GM12878 (cell line): ENCODE results near the gene CFAP157. TPM values are rescaled to one million over a fixed set of nuclear protein-coding genes. Genes with fewer than 3 reads are reported as not detected.
A peak's percentile ranks its signal among the peaks of the same experiment; 100 is the strongest.

Experiments used
- ATAC-seq: fragments of 200-7000 bp; cut with Tn5 transposase; 3 replicates; pipeline ENCODE4 v1.9.1; 2020; ENCODE audit warnings: mild to moderate bottlenecking, moderate library complexity
- BruUV-seq: library from RNA; stranded (reverse); fragments of 400-500 nt; replicated peaks from 2 replicates; lab custom pipeline; 2021; lab: Mats Ljungman, UMichigan
- CTCF ChIA-PET: fragments of 300-600 bp; sonication (Branson Sonifier 250); formaldehyde crosslinking; extraction: SDS; loops from one replicate; lab custom pipeline; 2021; ENCODE audit warnings: inconsistent platforms; lab: Yijun Ruan, JAX
- POLR2A ChIA-PET: fragments of 350-600 bp; formaldehyde crosslinking; extraction: SDS; loops from one replicate; lab custom pipeline; 2021; ENCODE audit warnings: inconsistent platforms; lab: Charles Lee
- RAD21 ChIA-PET: fragments of 300-600 bp; sonication (Branson Sonifier 250); formaldehyde crosslinking; loops from one replicate; lab custom pipeline; 2023; ENCODE audit warnings: antibody characterized with exemption; ENCODE audit not compliant: unreplicated experiment; lab: Charles Lee
- SMC1A ChIA-PET: fragments of 300-600 bp; sonication (Branson Sonifier 250); formaldehyde crosslinking; loops from one replicate; lab custom pipeline; 2023; ENCODE audit not compliant: unreplicated experiment, uncharacterized antibody; lab: Charles Lee
- DNase-seq: peaks from one replicate; pipeline ENCODE4 v3.0.0-alpha.2; 2011; ENCODE audit warnings: low read depth, low spot score
- FAIRE-seq: peaks from 3 replicates; lab custom pipeline; 2011; peaks lifted over from hg19 to GRCh38; lab: Jason Lieb, UNC
- H2AFZ ChIP-seq: 2 replicates; pipeline ENCODE4 v1.6.0; 2011; ENCODE audit warnings: low read depth, low read length, control low read depth; ENCODE audit not compliant: control insufficient read depth
- H3K27ac ChIP-seq: 2 replicates; pipeline ENCODE4 v1.5.1; 2011; ENCODE audit warnings: control low read depth; ENCODE audit not compliant: control insufficient read depth, insufficient read depth
- H3K27me3 ChIP-seq, 2 experiments: replicated peaks in 1 of 2; 2 replicates each; pipeline versions ENCODE4 v1.6.0 to v1.6.1; 2011; ENCODE audit warnings: low read length in 1 of 2; ENCODE audit not compliant: control insufficient read depth in 2 of 2, insufficient read depth in 2 of 2
- H3K36me3 ChIP-seq, 2 experiments: 2 replicates each; pipeline ENCODE4 v1.5.1; 2011; ENCODE audit warnings: low read length in 1 of 2; ENCODE audit not compliant: control insufficient read depth in 2 of 2, insufficient read depth in 2 of 2
- H3K4me1 ChIP-seq: 2 replicates; pipeline ENCODE4 v1.6.1; 2011; ENCODE audit warnings: mild to moderate bottlenecking, low read length, moderate library complexity, mixed read lengths; ENCODE audit not compliant: control insufficient read depth, insufficient read depth
- H3K4me2 ChIP-seq: 2 replicates; pipeline ENCODE4 v1.6.0; 2011; ENCODE audit warnings: control low read depth; ENCODE audit not compliant: control insufficient read depth, insufficient read depth
- H3K4me3 ChIP-seq: fragments of 200-600 bp; sonication (generic); 2 replicates; pipeline ENCODE4 v1.5.1; 2016
- H3K79me2 ChIP-seq: 2 replicates; pipeline ENCODE4 v1.6.0; 2011; ENCODE audit warnings: low read length; ENCODE audit not compliant: control insufficient read depth, insufficient read depth
- H3K9ac ChIP-seq: 2 replicates; pipeline ENCODE4 v1.8.0; 2011; ENCODE audit warnings: low read length, control low read depth, mixed read lengths; ENCODE audit not compliant: control insufficient read depth, insufficient read depth
- H3K9me3 ChIP-seq: replicated peaks from 3 replicates; pipeline ENCODE4 v1.5.1; 2011; ENCODE audit warnings: mild to moderate bottlenecking, low read length; ENCODE audit not compliant: control insufficient read depth, insufficient read depth
- H4K20me1 ChIP-seq: 2 replicates; pipeline ENCODE4 v1.6.0; 2011; ENCODE audit not compliant: control insufficient read depth, insufficient read depth
- CREB1 ChIP-seq: IDR thresholded peaks from 2 replicates; pipeline ENCODE4 v1.6.1; 2012; ENCODE audit warnings: low read depth, mild to moderate bottlenecking, inconsistent platforms
- EP300 ChIP-seq, 2 experiments: fragments of 150-350 bp in 1 of 2; IDR thresholded peaks; 2 replicates each; pipeline ENCODE4 v1.6.1; 2011 to 2012; ENCODE audit warnings: low read depth in 2 of 2, low read length in 2 of 2, borderline replicate concordance in 1 of 2, improper control_type of control experiment in 1 of 2, inconsistent platforms in 1 of 2; ENCODE audit not compliant: control insufficient read depth in 1 of 2
- ESRRA ChIP-seq: IDR thresholded peaks from 2 replicates; pipeline ENCODE4 v1.6.1; 2012; ENCODE audit warnings: mild to moderate bottlenecking, low read length, improper control_type of control experiment
- NFXL1 ChIP-seq: fragments of 450-650 bp; IDR thresholded peaks from 2 replicates; pipeline ENCODE4 v1.6.1; 2017; ENCODE audit warnings: antibody characterized with exemption, mild to moderate bottlenecking, borderline replicate concordance
- SPI1 ChIP-seq: IDR thresholded peaks from 2 replicates; pipeline ENCODE4 v1.6.1; 2011; ENCODE audit warnings: low read depth, mild to moderate bottlenecking, low read length, moderate library complexity, borderline replicate concordance; ENCODE audit not compliant: insufficient read depth
- WGBS: methylation state at CpG from one replicate; pipeline ENCODE4 v1.1.6; 2016; ENCODE audit warnings: low lambda C conversion rate; ENCODE audit not compliant: insufficient replicate concordance, insufficient coverage; ENCODE audit errors: missing lambda C conversion rate; 5-methylcytosine and 5-hydroxymethylcytosine counted together
- in situ Hi-C: fragments of 300-500 bp; cut with MboI; formaldehyde crosslinking; loops from 9 replicates; pipeline ENCODE4 v1.14.3; 2018; ENCODE audit warnings: mixed read lengths
- intact Hi-C: fragments of 100-400 bp; cut with micrococcal nuclease; formaldehyde crosslinking; loops from one replicate; pipeline ENCODE4 v1.14.2; 2022; ENCODE audit not compliant: unreplicated experiment
- polyA plus RNA-seq, 11 experiments: library from polyadenylated mRNA; depleted of rRNA in 4 of 11; unstranded in 6 of 11; stranded (reverse) in 5 of 11; fragments of >200 nt; fragmentation: Nextera tagmentation in 4 of 11; fragmentation: Illumina TruSeq in 1 of 11; extraction: Ambion mirVana in 4 of 11; extraction: Trizol in 1 of 11; gene quantifications; 1 replicate in 1 of 11; 2 replicates in 10 of 11; pipeline versions ENCODE4 v1.2.1 to v1.2.3, GENCODE V29; 2011 to 2016; ENCODE audit warnings: inconsistent platforms in 2 of 11, missing spikeins in 2 of 11, low read depth in 1 of 11
- total RNA-seq, 4 experiments: library from RNA; depleted of rRNA in 3 of 4; stranded (reverse); fragments of >200 nt in 3 of 4; fragmentation: Illumina TruSeq in 1 of 4; extraction: Trizol in 1 of 4; gene quantifications; 2 replicates each; pipeline versions ENCODE4 v1.2.1 to v1.2.3, GENCODE V29; 2013 to 2021
- TF ChIP-seq, protein P1 (sequence below): fragments of 450-650 bp; IDR thresholded peaks from 2 replicates; pipeline ENCODE4 v1.6.1; 2017; ENCODE audit warnings: mild to moderate bottlenecking, moderate library complexity
- TF ChIP-seq, protein P2 (sequence below): IDR thresholded peaks from 2 replicates; pipeline ENCODE4 v1.6.1; 2012; ENCODE audit warnings: improper control_type of control experiment, low read depth, low read length; ENCODE audit not compliant: insufficient replicate concordance

The CFAP157 gene
- total and polyA plus RNA-seq, 10 of the 15 experiments (the other 5 are each of a cell fraction or from before 2014, with no cell fraction given), result 0.08 to 0.72 TPM; not detected in 8

DNA sequence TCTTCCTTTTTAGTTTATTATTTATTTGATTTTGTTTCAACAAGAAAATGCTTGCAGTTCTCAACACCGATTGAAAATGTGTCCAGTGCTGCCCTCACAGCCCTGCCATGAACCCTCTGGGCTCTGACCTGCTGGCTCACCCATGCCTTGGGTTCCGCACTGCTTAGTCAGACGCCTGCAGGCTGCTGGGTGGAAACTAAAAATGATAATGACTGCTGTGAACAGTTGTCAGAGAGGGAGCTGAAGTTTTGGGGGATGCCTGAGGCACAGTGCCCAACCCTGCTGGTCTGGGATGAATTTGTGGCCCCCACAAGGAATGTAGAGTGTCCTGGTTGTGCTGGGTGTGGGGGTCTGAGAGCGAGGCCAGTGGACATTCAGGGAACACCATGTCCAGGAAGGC is 22.2 kb upstream of the CFAP157 start (continued):
- no peak for TF ChIP-seq EP300 (IDR thresholded peaks at IDR 0.05; ENCODE audit: borderline replicate concordance in 1 of 2, control insufficient read depth in 1 of 2, low read depth in 2 of 2, low read length in 2 of 2)
- TF ChIP-seq ESRRA, result no peak
- TF ChIP-seq, protein P1, sequence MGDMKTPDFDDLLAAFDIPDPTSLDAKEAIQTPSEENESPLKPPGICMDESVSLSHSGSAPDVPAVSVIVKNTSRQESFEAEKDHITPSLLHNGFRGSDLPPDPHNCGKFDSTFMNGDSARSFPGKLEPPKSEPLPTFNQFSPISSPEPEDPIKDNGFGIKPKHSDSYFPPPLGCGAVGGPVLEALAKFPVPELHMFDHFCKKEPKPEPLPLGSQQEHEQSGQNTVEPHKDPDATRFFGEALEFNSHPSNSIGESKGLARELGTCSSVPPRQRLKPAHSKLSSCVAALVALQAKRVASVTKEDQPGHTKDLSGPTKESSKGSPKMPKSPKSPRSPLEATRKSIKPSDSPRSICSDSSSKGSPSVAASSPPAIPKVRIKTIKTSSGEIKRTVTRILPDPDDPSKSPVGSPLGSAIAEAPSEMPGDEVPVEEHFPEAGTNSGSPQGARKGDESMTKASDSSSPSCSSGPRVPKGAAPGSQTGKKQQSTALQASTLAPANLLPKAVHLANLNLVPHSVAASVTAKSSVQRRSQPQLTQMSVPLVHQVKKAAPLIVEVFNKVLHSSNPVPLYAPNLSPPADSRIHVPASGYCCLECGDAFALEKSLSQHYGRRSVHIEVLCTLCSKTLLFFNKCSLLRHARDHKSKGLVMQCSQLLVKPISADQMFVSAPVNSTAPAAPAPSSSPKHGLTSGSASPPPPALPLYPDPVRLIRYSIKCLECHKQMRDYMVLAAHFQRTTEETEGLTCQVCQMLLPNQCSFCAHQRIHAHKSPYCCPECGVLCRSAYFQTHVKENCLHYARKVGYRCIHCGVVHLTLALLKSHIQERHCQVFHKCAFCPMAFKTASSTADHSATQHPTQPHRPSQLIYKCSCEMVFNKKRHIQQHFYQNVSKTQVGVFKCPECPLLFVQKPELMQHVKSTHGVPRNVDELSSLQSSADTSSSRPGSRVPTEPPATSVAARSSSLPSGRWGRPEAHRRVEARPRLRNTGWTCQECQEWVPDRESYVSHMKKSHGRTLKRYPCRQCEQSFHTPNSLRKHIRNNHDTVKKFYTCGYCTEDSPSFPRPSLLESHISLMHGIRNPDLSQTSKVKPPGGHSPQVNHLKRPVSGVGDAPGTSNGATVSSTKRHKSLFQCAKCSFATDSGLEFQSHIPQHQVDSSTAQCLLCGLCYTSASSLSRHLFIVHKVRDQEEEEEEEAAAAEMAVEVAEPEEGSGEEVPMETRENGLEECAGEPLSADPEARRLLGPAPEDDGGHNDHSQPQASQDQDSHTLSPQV, result no peak
- no peak for TF ChIP-seq NFXL1
- TF ChIP-seq CREB1, result no peak

DNA sequence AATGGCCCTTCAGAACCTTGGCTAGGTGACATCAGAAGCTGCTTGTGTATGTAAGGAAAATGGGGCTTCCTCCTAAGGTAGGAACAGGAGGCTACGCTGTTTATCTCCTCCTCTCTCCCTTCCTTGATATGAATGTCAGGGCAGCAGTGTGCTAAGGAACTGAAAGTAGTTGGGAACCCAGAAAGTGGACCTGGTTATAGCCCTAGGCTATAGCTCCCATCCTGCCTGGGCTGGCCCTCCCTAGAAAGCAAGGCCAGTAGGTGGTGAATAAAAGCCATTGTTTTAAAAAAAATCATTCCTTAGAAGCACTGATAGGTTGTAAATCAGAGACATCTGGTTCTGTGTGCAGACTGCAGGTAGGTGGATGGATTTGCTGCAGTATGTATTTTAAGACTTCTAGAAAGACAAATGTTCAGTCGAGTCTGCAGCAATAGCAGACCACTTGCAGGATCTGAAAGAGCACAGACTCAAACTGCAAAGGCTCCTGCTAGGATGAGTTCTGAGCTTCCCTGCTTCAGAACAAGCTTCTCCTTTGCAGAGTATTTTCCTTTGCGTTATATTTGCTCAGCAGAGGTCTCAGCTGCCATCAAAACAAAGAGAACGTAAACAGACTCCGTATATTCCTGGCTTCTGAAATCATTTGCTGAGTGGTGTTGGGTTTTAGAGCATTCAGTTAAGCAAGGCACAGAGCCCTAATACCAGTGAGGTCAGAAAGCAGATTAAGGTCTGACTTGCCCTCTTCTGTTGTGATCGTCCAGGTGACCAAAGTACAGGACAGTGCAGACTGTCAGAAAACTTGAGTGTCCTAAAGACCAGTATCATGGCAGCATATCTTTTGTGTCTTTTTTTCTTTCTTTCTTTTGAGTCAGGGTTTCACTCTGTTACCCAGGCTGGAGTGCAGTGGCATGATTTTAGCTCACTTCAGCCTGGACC is 20.1 kb upstream of the CFAP157 start:
- Histone ChIP-seq H4K20me1 (no peaks in the 10 kb centered on the region), H3K27ac (no peak overlapping the region), H3K4me2 (no peak overlapping the region), H3K9ac (no peak overlapping the region), H3K4me1 (no peaks in the 10 kb centered on the region), H3K36me3 (no peaks in the 10 kb centered on the region), H3K4me3 (no peak overlapping the region), H3K27me3 (no peaks in the 10 kb centered on the region; a peak in 3 of 4 replicates), H2AFZ (no peak overlapping the region), H3K79me2 (no peaks in the 10 kb centered on the region), H3K9me3 (no peaks in the 10 kb centered on the region)
- intact Hi-C loops, result no loop called here
- BruUV-seq, result no TSS peak
- 52% methylated on average over 6 of the region's 6 CpGs for WGBS
- CTCF ChIA-PET, result interaction anchor here (0.6 to 1.0 kb wide), 2 partner anchors 48 to 53 kb away, joined by 3 to 4 read pairs; partner anchors contain the start of gene TOR2A
- RAD21 ChIA-PET, result no interaction called here
- FAIRE-seq, result no peak
- no peak for ATAC-seq
- in situ Hi-C loops, result no loop called here
- DNase-seq, result no peak
- SMC1A ChIA-PET, result no interaction called here
- POLR2A ChIA-PET, result no interaction called here
- TF ChIP-seq, protein P2, sequence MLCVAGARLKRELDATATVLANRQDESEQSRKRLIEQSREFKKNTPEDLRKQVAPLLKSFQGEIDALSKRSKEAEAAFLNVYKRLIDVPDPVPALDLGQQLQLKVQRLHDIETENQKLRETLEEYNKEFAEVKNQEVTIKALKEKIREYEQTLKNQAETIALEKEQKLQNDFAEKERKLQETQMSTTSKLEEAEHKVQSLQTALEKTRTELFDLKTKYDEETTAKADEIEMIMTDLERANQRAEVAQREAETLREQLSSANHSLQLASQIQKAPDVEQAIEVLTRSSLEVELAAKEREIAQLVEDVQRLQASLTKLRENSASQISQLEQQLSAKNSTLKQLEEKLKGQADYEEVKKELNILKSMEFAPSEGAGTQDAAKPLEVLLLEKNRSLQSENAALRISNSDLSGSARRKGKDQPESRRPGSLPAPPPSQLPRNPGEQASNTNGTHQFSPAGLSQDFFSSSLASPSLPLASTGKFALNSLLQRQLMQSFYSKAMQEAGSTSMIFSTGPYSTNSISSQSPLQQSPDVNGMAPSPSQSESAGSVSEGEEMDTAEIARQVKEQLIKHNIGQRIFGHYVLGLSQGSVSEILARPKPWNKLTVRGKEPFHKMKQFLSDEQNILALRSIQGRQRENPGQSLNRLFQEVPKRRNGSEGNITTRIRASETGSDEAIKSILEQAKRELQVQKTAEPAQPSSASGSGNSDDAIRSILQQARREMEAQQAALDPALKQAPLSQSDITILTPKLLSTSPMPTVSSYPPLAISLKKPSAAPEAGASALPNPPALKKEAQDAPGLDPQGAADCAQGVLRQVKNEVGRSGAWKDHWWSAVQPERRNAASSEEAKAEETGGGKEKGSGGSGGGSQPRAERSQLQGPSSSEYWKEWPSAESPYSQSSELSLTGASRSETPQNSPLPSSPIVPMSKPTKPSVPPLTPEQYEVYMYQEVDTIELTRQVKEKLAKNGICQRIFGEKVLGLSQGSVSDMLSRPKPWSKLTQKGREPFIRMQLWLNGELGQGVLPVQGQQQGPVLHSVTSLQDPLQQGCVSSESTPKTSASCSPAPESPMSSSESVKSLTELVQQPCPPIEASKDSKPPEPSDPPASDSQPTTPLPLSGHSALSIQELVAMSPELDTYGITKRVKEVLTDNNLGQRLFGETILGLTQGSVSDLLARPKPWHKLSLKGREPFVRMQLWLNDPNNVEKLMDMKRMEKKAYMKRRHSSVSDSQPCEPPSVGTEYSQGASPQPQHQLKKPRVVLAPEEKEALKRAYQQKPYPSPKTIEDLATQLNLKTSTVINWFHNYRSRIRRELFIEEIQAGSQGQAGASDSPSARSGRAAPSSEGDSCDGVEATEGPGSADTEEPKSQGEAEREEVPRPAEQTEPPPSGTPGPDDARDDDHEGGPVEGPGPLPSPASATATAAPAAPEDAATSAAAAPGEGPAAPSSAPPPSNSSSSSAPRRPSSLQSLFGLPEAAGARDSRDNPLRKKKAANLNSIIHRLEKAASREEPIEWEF, result no peak
- 0 out of 2 replicates have a peak, but pooled peaks have one; percentile 5 for TF ChIP-seq SPI1
